Duodenal mucosa (tissue), 2 donors: Measurements from ENCODE around the gene RB1.
A peak's percentile ranks its signal among the peaks of the same experiment; 100 is the strongest.

ENCODE experiments used
- H3K27ac ChIP-seq: one replicate; pipeline ENCODE4 v1.7.0; 2013; ENCODE audit warnings: low read depth, low read length
- H3K27me3 ChIP-seq, 2 donors: one replicate each; pipeline ENCODE4 v1.7.0; 2013; ENCODE audit warnings: low read length in 2 of 2, control low read depth in 1 of 2; ENCODE audit not compliant: insufficient read depth in 2 of 2, control insufficient read depth in 1 of 2
- H3K36me3 ChIP-seq, 2 donors: one replicate each; pipeline ENCODE4 v1.7.0; 2013; ENCODE audit warnings: low read length in 2 of 2, control low read depth in 1 of 2; ENCODE audit not compliant: insufficient read depth in 2 of 2, control insufficient read depth in 1 of 2
- H3K4me1 ChIP-seq, 2 donors: one replicate each; pipeline ENCODE4 v1.7.0; 2013; ENCODE audit warnings: low read length in 2 of 2, control low read depth in 1 of 2; ENCODE audit not compliant: insufficient read depth in 2 of 2, control insufficient read depth in 1 of 2
- H3K4me3 ChIP-seq, 2 donors: one replicate each; pipeline ENCODE4 v1.7.0; 2013; ENCODE audit warnings: low read length in 2 of 2, low read depth in 1 of 2
- H3K9ac ChIP-seq, 2 donors: one replicate each; pipeline ENCODE4 v1.7.0; 2013; ENCODE audit warnings: low read length in 2 of 2, low read depth in 1 of 2
- H3K9me3 ChIP-seq, 2 donors: one replicate each; pipeline ENCODE4 v1.7.0; 2013; ENCODE audit warnings: low read length in 2 of 2, control low read depth in 1 of 2; ENCODE audit not compliant: control insufficient read depth in 1 of 2

The RB1 gene

GRCh38 chr13:48402325-48402932 lies 98.9 kb downstream of the RB1 start:
- peaks cover 0 to 4% of the 10 kb centered on the region in 2 donors for H3K36me3 ChIP-seq
- H3K9ac ChIP-seq: no peak overlapping the region
- H3K27ac ChIP-seq: no peak overlapping the region
- no peak overlapping the region for H3K4me3 ChIP-seq
- H3K27me3 ChIP-seq: no peaks in the 10 kb centered on the region
- no peaks in the 10 kb centered on the region for H3K9me3 ChIP-seq
- peaks cover 5 to 12% of the 10 kb centered on the region in 2 donors for H3K4me1 ChIP-seq

- no peaks in the 10 kb centered on the region for H3K9me3 ChIP-seq
- H3K4me3 ChIP-seq: no peak overlapping the region
- H3K9ac ChIP-seq: peak overlapping the region in 1 of 2 donors; percentile 20
- peaks cover 0 to 4% of the 10 kb centered on the region in 2 donors for H3K36me3 ChIP-seq
- H3K27me3 ChIP-seq: no peaks in the 10 kb centered on the region
- H3K4me1 ChIP-seq: peaks cover 5 to 12% of the 10 kb centered on the region in 2 donors
- no peak overlapping the region for H3K27ac ChIP-seq
Observed at GRCh38 chr13:48403151-48403631, 99.6 kb downstream of the RB1 start.

GRCh38 chr13:48403913-48404312 lies 100.4 kb downstream of the RB1 start:
- Histone ChIP-seq H3K27ac (no peak overlapping the region), H3K4me1 (peaks cover 5 to 12% of the 10 kb centered on the region in 2 donors), H3K36me3 (peaks cover 0 to 4% of the 10 kb centered on the region in 2 donors), H3K9me3 (no peaks in the 10 kb centered on the region), H3K9ac (no peak overlapping the region), H3K27me3 (no peaks in the 10 kb centered on the region), H3K4me3 (no peak overlapping the region)

GRCh38 chr13:48404952-48405351 lies 101.4 kb downstream of the RB1 start:
- Histone ChIP-seq H3K4me1 (peaks cover 5 to 12% of the 10 kb centered on the region in 2 donors), H3K4me3 (no peak overlapping the region), H3K27ac (no peak overlapping the region)

GRCh38 chr13:48405875-48406274 lies 102.3 kb downstream of the RB1 start:
- Histone ChIP-seq H3K27me3 (no peaks in the 10 kb centered on the region), H3K36me3 (peaks cover 0 to 4% of the 10 kb centered on the region in 2 donors), H3K4me1 (peaks cover 4 to 10% of the 10 kb centered on the region in 2 donors), H3K4me3 (no peak overlapping the region), H3K27ac (no peak overlapping the region), H3K9ac (no peak overlapping the region), H3K9me3 (no peaks in the 10 kb centered on the region)

More at GRCh38 chr13:48404952-48405351, 101.4 kb downstream of the RB1 start:
- Histone ChIP-seq H3K9ac (no peak overlapping the region), H3K36me3 (peaks cover 0 to 4% of the 10 kb centered on the region in 2 donors), H3K9me3 (no peaks in the 10 kb centered on the region), H3K27me3 (no peaks in the 10 kb centered on the region)

GRCh38 chr13:48410199-48410598 lies 106.6 kb downstream of the RB1 start:
- no peaks in the 10 kb centered on the region for H3K27me3 ChIP-seq
- no peak overlapping the region for H3K27ac ChIP-seq
- peaks cover 0 to 12% of the 10 kb centered on the region in 2 donors for H3K4me1 ChIP-seq
- H3K36me3 ChIP-seq: peaks cover 0 to 4% of the 10 kb centered on the region in 2 donors
- H3K9ac ChIP-seq: peak overlapping the region in 1 of 2 donors; percentile 24
- H3K4me3 ChIP-seq: peak overlapping the region; percentile 24 to 46
- no peaks in the 10 kb centered on the region for H3K9me3 ChIP-seq

- H3K4me1 ChIP-seq: peaks cover 0 to 12% of the 10 kb centered on the region in 2 donors
- H3K9me3 ChIP-seq: no peaks in the 10 kb centered on the region
- peak overlapping the region; percentile 15 for H3K27ac ChIP-seq
- peak overlapping the region; percentile 76 to 79 for H3K9ac ChIP-seq
- H3K36me3 ChIP-seq: peaks cover 3 to 4% of the 10 kb centered on the region in 2 donors
- no peaks in the 10 kb centered on the region for H3K27me3 ChIP-seq
- H3K4me3 ChIP-seq: peak overlapping the region; percentile 85 to 88
Observed at GRCh38 chr13:48411147-48411794, 107.7 kb downstream of the RB1 start.

- Histone ChIP-seq H3K36me3 (peaks cover 0 to 3% of the 10 kb centered on the region in 2 donors), H3K27me3 (no peaks in the 10 kb centered on the region), H3K4me3 (peak overlapping the region; percentile 85 to 88), H3K27ac (peak overlapping the region; percentile 57), H3K9me3 (no peaks in the 10 kb centered on the region), H3K9ac (peak overlapping the region; percentile 76 to 79), H3K4me1 (peaks cover 0 to 12% of the 10 kb centered on the region in 2 donors)
Observed at GRCh38 chr13:48411841-48412531, 108.4 kb downstream of the RB1 start.

GRCh38 chr13:48412881-48413351 lies 109.4 kb downstream of the RB1 start, which contains the start of gene LPAR6:
LPAR6 (minus strand) TSS chr13:48413113; CDS start chr13:48412423, 690 bp downstream.
- Histone ChIP-seq H3K9me3 (no peaks in the 10 kb centered on the region), H3K9ac (peak within 1 kb of the TSS; percentile 76 to 79), H3K27ac (peak within 1 kb of the TSS; percentile 57), H3K36me3 (peaks cover 0 to 3% of the 10 kb centered on the region in 2 donors), H3K4me1 (peaks cover 0 to 12% of the 10 kb centered on the region in 2 donors), H3K4me3 (peak within 1 kb of the TSS; percentile 85 to 88), H3K27me3 (no peaks in the 10 kb centered on the region)
